ENCODE data around the gene SAMD3.
"Not testable (repeated sequence)": the region's sequence is repeated elsewhere in the genome, so short reads cannot be mapped to it uniquely, and the experiment has no call there.

Gene SAMD3

DNA sequence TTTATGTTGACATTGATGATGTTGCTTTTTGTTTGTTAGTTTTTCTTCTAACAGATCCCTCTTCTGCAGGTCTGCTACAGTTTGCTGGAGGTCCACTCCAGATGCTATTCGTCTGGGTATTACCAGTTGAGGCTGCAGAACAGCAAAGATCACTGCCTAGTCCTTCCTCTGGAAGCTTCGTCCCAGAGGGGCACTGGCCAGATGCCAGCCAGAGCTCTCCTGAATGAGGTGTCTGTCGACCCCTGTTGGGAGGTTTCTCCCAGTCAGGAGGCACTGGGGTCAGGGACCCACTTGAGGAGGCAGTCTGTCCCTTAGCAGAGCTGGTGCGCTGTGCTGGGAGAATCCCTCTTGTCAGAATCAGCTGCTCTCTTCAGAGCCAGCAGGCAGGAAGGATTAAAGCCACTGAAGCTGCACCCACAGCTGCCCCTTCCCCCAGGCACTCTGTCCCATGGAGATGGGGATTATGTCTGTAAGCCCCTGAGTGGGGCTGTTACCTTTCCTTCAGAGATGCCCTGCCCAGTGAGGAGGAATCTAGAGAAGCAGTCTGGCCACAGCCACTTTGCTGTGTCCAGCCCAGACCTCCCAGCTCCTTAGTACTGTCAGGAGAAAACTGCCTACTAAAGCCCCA lies 49.3 kb downstream of the SAMD3 start:
- DNase-seq (ENCODE audit: low read depth): not testable (repeated sequence)

DNA sequence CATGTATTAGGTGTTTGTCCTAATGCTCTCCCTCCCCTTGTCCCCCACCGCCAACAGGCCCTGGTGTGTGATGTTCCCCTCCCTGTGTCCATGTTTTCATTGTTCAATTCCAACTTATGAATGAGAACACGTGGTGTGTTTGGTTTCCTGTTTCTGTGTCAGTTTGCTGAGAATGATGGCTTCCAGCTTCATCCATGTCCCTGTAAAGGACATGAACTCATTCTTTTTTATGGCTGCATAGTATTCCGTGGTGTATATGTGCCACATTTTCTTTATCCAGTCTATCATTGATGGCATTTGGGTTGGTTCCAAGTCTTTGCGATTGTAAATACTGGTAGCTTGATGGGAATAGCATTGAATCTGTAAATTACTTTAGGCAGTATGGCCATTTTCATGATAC lies 52.6 kb downstream of the SAMD3 start:
- DNase-seq (ENCODE audit: low read depth): not testable (repeated sequence)

DNA sequence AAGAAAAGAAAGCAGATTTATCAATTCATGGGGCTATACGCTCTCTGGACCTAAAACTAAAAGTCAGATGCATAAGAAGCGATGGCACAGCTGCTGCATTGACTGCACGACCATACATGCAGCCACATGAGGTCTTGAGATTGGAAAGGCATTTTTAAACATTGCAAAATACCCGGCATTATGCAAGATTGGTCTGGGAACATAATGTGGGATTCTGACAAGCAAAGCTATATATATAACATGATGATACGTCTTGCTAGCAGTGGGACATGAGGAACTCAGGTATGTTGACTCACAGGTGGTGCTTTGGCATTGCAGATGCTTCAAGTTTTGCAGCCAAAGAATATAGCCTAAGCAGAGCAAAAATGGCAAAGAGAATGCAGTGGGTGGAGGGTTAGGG lies 55.1 kb downstream of the SAMD3 start:
- DNase-seq (ENCODE audit: low read depth): no peak

DNA sequence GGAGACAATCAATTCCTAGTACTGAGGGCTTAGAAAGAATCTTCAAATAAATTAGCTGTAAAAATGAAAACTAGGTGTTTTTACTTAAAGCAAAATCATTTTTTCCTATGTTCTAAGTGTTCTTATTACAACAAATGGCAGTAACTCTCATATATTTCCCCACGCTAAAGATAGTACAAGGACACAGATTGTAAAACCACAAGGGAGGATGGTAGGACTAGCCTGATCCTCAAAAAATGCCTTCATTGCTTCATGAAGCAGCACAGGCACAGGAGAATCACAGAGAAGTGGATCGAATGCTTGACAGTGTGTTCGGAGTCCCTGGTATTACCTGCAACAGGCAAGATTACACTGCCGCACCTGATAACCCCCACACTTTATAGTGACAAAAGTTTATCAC lies 58.5 kb downstream of the SAMD3 start:
- DNase-seq (ENCODE audit: low read depth): no peak

DNA sequence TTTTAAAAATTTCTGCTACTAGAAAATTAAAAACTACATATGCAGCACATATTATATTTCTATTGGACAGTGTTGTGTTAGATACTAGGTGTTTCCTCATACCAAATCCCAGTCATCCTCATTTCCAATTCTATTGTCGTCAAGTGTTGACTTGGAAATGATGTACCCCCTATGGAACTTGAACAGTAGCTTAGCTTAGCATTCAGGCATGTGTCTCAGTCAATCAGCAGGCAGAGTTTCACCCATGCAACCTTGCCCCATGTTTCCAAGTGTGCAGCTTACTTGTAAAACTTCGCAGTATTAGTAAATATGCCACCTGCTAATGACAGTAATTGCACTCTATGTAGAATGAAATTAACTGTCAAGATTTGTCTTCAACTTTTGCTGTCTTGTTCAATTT lies 59.5 kb downstream of the SAMD3 start:
- DNase-seq (ENCODE audit: low read depth): no peak

DNA sequence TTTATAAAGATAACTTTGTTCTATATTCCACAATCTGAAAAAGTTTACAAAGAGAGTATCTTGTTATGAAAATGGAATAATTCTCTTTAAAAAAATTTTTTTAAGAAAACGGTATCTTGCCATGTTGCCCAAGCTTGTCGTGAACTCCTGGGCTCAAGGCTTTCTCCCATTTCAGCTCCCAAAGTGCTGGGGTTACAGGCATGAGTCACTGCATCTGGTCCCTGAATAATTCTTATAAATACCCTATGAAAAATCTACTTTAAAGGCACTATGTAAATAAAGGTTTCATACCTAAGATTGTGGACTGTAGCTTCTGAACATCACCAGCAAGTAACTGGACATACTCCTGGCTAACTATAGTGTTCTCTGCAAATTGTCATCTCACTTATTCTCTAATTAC lies 60.3 kb downstream of the SAMD3 start:
- no peak for DNase-seq (ENCODE audit: low read depth)

DNA sequence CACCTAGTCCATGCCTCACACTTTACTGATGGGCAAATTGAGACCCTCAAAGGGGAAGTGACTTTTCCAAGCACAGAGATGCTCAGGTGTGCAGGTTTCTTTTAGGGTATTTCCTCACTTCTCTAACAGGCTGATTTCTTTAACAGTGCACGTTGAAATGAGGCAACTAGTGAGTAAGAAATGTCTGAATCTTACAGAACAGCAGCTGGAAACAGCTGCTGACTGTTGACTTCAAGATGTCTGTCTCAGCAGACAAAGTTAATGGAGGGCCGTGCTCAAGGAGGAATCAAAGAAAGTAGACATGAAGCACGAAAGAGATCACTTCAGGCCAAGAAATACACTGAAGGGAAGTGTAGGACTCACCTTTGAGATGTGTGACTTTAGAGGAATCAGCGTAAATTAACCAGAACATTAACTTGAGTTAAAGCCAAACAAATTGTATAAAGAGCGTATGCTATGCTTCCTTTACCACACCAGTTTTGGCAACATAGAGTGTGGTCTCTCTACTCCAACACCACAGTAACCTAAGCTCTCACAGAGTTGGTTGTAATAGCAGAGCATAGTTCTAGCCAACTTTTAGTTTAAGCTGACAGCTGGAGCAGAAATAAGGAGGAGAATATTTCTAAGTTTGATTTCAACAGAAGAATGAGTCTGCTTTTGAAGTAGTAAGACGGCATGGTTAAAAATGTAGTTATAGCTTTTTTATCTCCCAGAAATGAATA lies 60.9 kb downstream of the SAMD3 start:
- DNase-seq (ENCODE audit: low read depth): no peak

DNA sequence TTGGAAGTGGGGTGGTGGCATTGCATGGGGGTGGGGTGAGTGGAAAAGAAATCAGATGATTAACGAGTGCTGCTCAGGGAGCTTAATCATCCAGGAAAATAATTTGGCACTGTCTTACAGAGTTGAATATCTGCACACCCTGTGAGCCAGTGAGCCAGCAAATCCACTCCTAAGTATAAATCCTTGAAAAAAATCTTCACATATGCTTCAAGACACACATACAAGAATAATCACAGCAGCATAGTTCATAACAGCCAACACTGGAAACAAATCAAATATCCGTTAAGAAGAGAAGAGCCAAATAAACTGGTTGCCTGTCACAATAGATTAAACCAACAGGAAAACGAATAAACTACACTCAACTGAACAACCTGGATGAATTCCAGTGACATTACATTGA lies 62.8 kb downstream of the SAMD3 start:
- no peak for DNase-seq (ENCODE audit: low read depth)

DNA sequence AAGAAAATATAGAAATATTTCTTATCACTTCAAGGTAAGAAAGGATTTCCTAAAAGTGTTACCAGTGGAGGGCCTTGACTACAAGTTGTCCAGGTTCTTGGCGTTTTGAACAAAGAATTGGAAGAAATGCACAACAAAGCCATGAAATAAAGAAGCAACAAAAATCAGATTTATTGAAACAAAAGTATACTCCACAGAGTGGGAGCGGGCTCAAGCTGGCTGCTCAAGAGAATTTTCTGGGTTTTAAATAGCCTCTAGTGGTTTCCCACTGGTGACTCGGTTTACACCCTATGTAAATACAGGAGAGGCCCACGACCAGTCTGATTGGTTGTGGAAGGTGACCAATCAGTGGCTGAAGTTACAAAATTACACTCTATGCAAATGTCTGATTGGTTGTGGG lies 64.2 kb downstream of the SAMD3 start:
- DNase-seq (ENCODE audit: low read depth): no peak

DNA sequence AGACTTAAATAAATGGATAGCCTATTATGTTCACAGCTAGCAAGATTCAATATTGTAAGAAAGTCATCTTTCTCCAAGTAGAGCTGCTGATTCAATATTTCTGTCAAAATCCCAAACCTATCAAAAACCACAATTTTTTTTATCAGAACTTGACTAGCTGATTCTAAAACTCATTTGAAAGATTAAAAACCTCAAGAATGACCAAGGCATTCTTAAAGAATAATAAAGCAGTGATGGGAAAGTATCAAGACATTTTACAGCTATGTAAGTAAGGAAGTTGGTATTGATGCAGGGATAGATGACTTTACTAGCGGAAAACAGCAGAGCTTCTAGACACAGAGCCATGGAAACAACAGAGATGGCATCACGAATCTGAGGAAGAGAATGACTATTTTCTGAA lies 64.7 kb downstream of the SAMD3 start:
- DNase-seq (ENCODE audit: low read depth): no peak

DNA sequence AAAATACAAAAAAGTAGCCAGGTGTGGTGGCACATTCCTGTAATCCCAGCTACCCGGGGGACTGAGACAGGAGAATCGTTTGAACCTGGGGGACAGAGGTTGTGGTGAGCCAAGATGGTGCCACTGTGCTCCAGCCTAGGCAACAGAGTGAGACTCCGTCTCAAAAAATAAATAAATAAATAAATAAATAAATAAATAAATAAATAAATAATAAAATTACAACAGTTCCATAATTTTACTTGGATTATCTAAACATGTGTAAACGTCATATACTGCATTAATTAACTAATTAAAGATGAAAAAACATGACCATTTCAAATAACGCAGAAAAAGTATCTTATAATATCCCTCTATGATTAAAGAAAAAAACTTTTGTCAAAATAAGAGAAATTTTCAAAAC lies 65.8 kb downstream of the SAMD3 start:
- no peak for DNase-seq (ENCODE audit: low read depth)

DNA sequence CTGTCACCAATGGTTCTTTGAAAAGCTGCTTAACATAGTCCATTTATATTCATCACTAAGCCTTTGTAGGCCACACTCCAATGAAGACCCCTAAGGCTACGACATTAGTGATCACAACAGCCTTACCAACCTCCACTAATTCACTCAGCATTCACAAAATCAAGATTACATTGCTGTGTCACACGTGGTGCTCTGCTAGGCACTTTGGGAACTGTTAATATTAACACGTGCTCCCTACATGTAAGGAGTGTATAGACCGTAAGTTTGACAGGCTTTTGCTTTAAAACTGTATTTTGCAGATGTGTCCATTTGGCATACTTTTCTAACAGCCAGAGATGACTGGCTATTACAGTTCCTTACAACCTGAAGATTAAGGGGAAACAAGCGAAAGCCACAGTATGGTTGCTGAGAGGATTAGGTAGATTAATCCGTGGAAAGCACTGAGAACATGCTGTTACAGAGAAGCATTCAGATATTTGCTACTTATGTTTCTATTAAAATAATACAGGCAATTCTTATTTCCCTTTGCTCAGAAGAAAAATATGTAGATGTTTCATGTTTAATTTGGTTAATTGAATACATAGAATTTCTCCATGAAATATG lies 69.7 kb downstream of the SAMD3 start:
- DNase-seq (ENCODE audit: low read depth): no peak

DNA sequence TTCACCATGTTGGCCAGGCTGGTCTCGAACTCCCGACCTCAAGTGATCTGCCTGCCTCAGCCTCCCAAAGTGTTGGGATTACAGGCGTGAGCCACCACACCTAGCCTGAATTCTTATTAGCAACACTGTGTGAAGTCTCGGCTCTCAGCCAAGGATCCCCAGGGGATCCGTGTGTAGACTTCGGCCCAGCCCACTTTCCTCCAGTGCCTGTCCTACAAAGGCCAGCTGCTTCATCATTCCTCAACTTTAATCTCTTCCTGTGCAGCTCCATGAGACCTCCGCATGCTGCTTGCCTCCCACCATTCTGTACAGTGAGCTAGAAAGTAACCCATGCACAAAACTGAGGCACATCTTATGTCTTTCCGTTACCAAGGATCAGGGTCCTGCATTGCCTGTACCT lies 71.8 kb downstream of the SAMD3 start:
- DNase-seq (ENCODE audit: low read depth): no peak

DNA sequence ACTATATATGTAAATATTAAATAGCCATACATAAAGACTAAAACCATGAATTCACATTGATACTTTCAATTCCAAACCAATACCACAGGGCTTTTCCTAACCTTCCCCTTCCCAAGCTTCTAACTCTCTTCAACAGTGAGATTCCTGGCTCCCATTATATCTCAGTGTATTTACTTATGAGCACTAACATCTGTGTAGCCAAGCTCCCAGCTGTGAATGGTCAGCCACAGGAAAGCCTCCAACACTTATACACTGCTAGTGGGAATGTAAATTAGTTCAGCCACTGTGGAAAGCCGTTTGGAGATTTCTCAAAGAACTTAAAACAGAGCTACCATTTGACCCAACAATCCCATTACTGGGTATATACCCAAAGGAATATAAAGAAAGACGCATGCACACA lies 73.7 kb downstream of the SAMD3 start:
- not testable (repeated sequence) for DNase-seq (ENCODE audit: low read depth)

DNA sequence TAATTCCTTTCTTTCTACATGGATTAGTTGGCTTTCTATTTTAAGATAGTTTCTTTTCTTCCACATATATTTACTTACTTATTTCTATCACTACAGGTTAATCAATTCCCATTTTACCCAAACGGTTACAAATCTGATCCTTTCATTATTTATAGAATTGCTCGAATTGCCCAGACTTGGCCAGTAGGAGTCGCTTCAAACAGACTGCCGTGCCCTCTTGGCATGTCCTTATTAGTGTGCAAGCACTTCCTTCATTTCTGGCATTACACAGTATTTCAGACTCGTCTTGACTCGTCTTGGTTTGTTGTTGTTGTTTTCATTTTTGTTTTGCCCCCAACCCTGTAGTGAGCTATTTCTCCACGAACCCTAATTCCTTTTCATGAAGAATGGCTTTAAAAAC lies 74.6 kb downstream of the SAMD3 start:
- DNase-seq (ENCODE audit: low read depth): no peak

DNA sequence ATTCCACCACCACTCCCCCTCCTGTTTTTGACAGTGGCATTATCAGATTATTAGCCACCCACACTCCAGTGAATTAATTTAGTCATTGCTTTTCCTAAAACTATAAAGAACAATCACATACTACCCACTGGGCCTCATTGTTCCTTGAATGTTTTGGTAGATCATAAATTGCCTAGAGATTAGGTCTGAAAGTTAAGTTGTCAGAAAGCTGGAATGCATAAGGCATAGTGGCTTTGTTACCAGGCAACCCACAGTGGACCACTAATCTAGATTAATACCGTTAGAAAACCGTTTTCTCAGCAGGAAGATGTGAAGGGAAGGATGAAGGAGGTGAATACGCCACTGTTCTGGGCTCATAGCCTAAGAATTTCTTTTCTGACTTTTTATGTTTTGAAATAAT lies 75.6 kb downstream of the SAMD3 start:
- no peak for DNase-seq (ENCODE audit: low read depth)

DNA sequence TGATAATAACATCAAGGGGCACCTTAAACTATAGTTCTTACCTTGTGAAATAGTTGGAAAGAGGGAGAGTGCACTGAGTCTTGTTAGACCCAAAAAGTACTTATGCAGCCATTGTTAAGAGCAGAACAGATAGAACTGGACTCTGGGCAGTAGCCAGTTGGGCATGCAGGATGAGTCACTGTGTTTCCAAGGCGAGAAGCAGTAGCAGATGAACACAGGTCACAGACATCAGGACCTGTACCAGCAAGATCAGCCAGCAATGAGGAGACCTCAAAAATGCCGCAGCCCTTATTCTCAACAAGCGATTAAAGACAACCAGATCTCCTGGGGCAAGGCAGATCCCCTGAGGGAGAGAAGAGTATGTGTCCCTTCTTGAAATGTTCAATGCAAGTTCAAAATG lies 79.0 kb downstream of the SAMD3 start:
- DNase-seq (ENCODE audit: low read depth): no peak

DNA sequence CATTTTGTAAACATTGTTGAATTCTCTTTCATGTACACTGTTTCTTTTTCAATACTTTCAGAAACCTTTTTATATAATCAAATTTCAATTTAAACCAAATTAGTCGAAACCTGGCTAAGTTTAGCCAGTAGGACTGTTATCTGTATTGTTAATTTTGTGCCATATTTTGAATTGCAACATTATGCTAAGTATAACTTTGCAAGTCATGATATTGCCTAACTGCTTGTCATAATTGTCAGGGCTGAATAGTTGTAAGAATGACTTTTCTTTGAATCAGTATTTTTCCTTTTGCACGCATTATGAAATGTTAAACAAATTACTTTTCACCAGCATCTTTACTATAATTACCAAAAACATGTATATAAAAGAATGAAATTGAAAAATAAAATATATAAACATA lies 82.7 kb downstream of the SAMD3 start:
- DNase-seq (ENCODE audit: low read depth): no peak

DNA sequence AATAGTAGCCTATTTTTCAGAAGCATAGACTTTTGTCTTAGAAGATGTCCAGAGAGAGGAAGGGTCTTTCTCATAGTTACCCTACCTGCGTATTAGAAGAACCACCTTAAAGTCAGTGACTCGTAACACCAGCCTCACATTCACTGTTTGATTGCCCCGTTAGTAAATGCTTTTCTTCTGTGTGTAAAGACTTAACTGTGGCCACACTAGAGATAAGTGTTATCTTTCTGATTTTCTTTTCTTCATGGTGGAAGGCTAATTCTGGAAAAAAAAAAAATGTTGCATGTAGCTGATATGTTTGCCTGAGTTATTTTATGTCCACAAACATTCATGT lies 83.9 kb downstream of the SAMD3 start:
- DNase-seq (ENCODE audit: low read depth): no peak

DNA sequence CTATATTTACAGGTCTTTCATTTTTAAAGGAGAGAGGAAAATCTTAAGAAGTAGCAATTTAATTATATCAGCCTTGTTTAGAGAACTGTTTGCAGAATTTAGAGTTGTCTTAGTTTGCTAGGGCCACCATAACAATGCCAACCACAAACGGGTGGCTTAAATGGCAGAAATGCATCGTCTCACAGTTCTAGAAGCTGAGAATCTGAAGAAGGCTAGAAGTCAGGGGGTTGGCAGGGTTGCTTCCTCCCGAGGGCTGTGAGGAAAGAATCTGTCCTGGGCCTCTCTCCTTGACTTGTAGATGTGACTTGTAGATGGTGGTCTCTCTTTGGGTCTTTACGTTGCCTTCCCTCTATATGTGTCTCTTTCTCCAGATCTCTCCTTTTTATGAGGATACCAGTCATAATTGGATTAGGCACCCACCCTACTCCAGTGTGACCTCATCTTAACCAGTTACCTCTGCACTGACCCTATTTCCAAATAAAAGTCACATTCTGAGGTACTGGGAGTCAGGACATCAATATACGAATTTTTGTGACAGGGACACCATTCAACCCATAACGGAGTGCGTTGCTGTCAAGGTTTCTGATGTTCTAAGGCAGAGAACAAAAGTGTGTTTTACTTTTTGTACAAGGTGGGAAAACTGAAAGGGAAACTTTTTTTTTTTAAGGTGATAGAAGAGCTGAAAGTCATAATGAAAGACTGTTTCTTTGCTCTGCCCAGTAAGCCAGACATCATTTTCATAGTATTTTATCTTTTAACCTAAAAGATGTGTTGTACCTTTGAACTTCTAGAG lies 84.4 kb downstream of the SAMD3 start:
- no peak for DNase-seq (ENCODE audit: low read depth)

DNA sequence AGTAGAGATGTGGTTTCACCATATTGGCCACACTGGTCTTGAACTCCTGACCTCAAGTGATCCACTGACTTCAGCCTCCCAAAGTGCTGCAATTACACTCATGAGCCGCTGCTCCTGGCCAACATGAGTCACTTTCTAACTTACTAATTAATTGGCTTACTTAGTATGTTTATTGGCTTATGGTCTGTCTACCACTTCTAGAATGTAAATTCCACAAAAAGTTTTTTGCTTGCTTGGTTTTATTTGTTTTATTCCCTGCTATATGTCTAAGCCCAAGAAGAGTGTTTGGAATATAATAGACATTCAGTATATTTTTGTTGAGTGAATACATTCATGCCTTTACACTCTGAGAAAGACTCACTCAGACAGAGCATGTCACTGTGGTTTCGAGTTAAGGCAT lies 86.0 kb downstream of the SAMD3 start:
- no peak for DNase-seq (ENCODE audit: low read depth)

DNA sequence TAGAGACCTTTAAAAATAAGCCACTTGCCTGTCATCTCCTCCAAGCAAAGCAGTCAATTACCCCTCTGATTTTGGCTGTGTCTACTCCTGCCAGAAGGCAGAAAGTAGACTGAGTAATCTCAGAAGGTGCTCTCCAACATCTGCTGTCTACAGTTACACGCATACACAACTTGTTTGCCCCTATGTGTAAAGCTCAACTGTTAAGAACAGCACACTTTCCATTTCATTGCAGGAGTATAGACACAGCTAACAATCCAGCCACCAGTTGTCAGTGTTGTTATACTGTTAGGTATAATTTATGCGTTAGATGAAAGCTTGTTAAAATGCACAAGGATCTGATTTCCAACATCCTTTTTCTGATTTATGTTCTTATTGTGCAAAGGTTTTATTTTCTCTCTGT lies 88.2 kb downstream of the SAMD3 start:
- DNase-seq (ENCODE audit: low read depth): no peak

DNA sequence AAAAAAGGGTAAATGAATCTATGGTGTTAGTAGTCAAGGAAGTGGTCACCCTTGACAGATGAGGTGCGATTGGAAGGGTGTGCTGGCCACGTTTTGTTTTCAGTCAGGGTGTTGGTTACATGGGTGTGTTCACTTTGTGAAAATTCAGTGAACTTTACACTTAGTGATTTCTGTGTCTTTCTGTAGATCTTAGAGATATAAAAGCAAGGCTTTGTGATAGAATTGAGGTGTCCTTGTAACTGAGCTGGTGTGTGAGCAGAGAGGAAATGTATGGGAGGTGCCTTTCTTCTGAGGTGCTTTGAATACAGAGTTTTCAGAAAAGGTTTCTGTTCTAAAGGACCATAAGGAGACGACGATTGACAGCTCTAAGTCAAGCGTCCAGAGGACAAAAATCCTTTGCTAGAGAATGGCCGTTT lies 90.5 kb downstream of the SAMD3 start:
- DNase-seq (ENCODE audit: low read depth): no peak
